CD4-positive, alpha-beta T cell treated with Interleukin-17A for 4 hours (primary cell): ENCODE results near the gene GRM3.

Experiments used
- DNase-seq: peaks from one replicate; pipeline ENCODE4 v3.0.0-alpha.2; 2020; ENCODE audit warnings: mixed read lengths

The GRM3 gene

DNA sequence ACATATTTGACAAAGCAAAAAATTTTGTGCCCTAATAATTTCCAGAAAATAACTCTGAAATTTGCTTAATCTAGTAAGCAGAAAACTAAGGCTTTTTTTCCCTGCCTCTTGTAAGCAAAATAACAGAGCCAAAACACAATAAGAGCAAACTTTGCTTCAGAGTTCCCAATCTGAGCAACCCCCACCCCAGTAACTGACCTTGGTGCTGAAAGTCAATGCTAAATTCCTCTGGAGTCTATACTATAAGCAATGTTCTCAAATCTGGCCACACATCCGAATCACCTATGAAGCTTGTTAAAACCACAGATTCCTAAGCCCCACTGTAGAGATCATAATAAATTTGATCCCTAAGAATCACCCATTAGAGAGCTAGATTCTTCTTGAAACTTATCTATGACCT is 265.2 kb downstream of the GRM3 start:
- DNase-seq: no peak

DNA sequence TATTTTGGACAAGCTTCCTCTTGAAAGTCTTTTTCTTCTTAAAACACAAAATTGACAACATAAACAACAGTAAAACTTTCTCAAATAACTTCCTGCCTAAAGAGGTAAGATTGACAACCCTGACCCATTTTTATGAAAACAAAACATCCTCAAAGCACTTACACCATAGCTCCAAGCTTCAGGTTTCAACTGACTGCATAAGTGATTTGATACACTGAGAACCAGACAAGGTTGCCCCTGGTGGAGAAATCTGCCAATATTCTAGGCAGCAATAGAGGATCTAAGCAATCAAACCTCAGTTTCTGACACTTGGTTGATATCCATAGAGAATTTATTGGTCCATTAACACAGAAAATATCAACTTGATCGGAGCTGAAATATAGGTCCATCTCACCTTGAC is 267.9 kb downstream of the GRM3 start:
- DNase-seq: no peak

DNA sequence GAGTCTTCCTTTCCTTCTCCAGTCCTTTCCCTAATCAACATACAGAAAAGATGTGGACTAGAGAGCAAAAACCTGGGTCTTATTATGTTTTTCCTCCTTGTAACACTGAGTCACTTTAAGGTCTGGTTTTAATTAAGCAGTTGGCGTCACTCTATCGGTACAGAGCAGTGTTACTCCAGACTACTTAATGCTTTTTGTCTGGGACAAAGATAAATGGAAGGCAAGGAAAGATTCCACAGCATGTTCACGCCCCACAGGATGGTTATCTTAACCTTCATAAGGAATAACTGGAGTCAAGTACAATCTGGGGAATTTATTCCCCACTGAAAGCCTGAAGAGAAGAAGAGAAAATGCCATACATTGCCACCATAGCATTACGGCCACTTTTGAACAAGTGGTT is 270.0 kb downstream of the GRM3 start:
- no peak for DNase-seq
